Stimulated activated CD8-positive, alpha-beta memory T cell treated with anti-CD3 and anti-CD28 coated beads, Interleukin-15, amount 100 ng/mL, for 4 hours (primary cell): ENCODE results near the gene DOK5.

Experiments used
- DNase-seq, 2 donors: peaks; one replicate each; pipeline ENCODE4 v3.0.0-alpha.2; 2020; ENCODE audit warnings: low read depth in 2 of 2

Gene DOK5

DNA sequence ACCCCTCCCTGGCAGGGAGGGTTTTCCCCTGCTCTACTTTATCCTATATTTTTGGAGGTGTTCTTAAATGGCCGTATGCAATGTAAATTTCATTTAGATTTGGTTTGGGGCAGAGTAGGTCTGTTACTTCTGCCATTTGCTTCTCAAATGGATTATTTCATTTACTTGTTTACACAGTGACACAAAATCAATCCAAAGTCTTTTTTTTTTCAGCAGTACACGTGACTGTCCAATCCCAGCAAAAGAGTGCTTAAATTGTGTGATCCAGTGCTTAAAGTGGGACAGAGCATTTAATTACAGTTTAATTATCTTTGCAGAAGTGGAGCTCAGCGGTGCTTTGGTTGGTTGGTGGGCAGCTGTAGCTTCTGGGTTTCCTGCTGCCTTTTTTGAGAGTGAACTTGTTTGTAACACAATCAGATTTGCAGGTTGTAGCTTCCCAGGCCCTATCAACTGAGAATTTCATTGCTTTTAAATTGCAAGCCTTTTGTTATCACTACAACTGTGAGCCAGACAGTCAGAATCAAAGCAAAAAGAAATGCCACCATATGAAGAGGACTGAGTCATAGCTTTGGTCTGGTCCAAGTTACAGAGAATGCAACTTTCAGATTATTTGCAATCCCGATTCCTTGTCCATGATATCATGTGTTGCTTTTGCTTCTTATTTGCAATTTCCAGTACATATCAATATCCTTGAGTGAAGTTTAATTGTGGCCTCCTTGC lies 216.9 kb downstream of the DOK5 start:
- DNase-seq, result no peak

DNA sequence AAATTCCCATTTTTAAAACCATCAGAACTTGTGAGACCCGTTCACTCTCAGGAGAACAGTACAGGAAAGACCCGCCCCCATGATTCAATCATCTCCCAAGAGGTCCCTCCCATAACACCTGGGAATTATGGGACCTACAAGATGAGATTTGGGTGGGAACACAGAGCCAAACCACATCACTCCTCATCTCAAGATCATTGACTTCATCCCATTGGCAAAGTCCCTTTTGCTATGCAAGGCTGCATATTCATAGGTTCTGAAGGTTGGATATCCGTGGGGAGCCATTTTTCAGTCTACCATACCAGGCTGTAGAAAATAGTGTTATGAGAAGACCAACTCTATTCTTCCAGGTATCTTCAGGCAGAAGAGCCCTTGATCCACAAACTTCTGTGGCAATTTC lies 219.1 kb downstream of the DOK5 start:
- DNase-seq, result no peak

DNA sequence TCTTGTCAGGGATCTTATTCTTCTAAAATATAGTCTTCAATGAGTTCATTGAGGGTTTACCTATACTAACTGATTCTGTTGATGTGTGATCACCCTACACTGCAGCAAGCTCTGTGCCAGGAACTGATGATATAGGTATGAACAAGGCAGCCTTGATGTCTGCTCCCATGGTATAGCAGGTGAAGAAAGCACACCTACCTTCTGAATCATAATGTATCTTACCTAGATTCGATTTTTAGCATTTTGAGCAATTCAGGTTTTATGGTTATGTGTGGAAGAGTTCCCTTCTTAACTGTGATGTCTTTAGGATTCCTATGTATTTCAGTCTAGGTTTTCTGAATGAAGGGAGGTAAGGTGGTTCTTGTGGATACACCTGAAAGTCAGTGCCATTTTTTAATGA lies 223.0 kb downstream of the DOK5 start:
- no peak for DNase-seq
